GM15510 (cell line): Measurements from ENCODE around the gene MAGEB4.

ENCODE experiments used
- POLR2A ChIP-seq: IDR thresholded peaks from 3 replicates; pipeline ENCODE4 v1.6.1; 2011; ENCODE audit warnings: borderline replicate concordance; ENCODE audit not compliant: insufficient read length; ENCODE audit errors: extremely low read depth

Gene MAGEB4

GRCh38 chrX:30275498-30275897, 33.7 kb downstream of the MAGEB4 start:
- TF ChIP-seq POLR2A: no peak

DNA sequence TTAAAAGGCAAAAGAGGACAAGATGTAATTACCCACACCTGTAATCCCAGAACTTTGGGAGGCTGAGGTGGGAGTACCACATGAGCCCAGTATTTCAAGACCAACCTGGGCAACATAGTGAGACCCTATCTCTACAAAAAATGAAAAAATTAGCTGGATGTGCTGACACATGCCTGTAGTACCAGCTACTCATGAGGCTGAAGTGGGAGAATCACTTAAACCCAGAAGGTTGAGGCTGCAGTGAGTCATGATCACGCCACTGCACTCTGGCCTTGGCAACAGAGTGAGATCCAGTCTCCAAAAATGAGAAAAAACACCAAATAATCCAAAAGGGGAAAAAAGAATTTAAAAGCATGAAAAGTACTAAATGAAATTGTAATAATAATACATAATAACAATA, 36.6 kb downstream of the MAGEB4 start:
- no peak for TF ChIP-seq POLR2A

- no peak for TF ChIP-seq POLR2A
These were observed 38.6 kb downstream of the MAGEB4 start for GRCh38 chrX:30280428-30280827.

- no peak for TF ChIP-seq POLR2A
These were observed 40.7 kb downstream of the MAGEB4 start for GRCh38 chrX:30282527-30282926.

- TF ChIP-seq POLR2A: no peak
These were observed 41.8 kb downstream of the MAGEB4 start for GRCh38 chrX:30283456-30284200.
